GM11168 (cell line): ENCODE results near the gene ZNF750.

Experiments
- in situ Hi-C: fragments of 300-500 bp; cut with MboI; formaldehyde crosslinking; loops from one replicate; pipeline ENCODE4 v1.12.0; 2022; ENCODE audit warnings: low sequenced_read_pairs; ENCODE audit not compliant: unreplicated experiment

The ZNF750 gene

DNA sequence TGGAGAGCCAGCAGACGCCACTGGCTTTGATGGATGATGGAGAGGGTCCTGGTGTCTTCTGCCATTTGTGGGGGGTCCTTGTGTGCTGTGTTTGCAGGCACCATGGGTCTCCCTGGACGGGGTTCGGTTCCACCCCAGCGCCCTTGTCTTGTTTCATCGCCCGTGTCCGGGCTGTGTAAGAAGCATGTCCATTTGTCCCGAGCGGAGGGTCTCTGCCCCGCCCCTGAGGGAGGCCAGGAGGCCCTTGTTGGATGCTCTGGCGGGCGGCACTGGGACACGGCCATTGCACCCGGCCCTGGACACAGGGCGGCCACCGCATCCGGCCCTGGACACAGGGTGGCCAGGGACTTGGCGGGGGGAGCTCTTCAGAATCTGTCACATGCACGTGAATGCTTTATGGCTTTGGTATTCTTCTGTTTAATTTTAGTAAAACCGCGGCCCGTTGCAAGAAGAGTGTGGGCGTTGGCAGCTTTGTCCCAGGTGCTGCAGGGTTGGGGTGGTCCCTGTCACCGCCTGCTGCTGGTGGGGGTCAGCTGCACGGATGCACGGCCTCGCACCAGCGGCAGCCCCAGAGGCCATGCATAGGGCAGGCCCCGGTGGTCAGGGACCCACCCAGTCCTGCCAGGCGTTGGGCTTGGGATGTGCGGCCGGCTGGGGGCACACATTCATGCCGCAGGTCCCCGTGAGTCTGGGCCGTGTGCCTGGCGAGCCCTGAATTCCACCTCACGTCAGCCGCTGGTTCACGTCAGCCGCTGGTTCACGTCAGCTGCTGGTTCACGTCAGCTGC lies 21.0 kb upstream of the ZNF750 start:
- in situ Hi-C loops: no loop called here

DNA sequence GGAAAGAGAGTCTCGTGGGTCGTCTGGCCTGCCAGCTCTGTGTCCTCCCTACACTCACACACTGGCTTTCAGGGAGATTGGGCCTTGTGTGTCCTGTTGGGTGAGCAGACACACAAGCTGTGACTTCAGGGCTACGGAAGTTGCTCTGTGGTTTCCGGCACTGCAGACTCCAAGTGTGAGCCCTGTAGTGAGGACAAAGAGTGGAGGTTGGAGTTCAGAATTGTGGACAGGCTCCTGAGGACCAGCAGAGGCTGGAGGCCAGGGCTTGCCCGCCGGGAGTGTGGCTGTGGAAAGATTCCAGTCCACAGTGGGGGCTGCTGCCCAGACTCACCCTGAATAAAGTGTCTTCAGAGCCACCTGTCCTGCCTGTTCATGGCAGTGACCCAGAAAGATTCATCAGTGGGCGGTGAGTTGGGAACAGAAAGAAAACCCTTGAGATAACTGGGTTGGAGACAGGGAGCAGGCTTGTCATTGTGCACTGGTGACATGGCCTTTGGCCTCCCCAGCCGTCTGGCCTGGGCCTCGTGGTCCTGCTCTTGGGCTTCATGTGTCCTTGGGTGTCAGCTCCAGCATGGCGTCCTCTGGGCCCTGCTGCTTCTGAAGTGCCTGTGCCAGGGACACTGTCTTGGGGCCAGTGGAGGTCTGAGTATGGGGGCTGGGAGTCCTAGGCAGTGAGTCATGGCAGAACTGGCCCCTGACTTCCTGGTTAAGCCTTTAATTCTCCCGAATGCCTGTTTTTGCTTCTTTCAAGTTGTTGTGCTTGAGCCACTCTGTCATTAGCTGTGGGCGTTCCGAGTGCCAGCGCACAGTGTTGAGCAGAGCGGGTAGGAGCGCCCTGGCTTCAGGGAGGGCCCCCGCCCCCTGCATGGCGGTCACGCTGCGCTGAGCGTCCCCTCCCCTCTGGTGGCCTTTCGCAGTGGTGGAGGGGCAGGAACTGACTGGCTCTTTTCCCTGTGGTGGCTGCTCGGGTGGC lies 19.9 kb upstream of the ZNF750 start:
- in situ Hi-C loops: no loop called here

DNA sequence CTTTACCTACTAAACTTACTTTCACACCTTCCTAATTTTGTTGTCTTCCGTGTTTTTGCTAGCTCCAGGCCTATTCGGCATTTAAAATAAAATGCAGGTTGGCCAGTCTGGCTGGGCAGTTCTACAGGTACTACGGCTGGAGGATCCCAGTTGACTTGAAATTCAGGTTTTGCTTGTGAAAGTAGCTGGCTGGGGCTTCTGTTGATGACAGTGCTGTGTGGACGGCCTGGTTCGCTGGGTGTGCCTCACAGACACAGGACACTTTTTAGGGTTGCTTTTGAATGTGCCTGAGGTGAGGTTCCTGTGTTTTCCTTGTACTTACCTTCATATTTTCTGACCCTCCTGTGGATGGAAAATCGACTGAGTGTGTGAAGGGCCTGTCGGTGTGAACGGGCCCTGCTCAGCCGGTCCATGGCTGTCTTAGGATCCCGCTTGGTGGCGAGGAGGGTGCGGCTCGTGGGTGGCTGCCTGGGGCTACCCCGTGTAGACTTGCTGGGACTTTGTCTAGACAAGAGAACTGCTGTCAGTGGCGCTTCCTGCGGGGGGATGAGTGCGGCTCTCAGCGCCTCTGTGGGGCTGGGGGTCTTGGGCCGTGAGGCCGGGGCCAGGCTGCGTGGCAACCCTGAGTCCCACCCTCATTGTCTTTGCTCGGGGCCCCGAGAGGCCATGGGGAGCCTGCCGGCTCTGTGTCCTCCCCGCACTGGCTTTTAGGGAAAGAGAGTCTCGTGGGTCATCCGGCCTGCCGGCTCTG lies 18.7 kb upstream of the ZNF750 start:
- in situ Hi-C loops: no loop called here

DNA sequence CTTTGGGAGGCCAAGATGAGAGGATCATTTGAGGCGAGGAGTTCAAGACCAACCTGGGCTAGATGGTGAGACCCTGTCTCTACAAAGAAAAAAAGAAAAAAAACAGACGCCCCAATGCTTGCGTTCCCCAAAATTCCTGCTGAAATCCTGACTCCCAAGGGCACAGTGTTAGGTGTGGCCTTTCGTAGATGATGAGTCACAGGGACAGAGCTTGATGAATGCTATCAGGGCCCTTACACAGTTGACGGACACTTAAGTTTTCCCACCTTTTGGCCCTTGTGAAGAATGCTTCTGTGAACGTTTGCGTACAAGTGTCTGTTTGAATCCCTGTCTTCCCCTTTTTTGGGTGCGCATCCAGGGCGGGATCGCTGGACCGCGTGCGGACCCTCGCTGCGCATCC lies 16.5 kb upstream of the ZNF750 start:
- in situ Hi-C loops: no loop called here

GRCh38 chr17:82854226-82854625 lies 14.4 kb upstream of the ZNF750 start:
- in situ Hi-C loops: no loop called here

DNA sequence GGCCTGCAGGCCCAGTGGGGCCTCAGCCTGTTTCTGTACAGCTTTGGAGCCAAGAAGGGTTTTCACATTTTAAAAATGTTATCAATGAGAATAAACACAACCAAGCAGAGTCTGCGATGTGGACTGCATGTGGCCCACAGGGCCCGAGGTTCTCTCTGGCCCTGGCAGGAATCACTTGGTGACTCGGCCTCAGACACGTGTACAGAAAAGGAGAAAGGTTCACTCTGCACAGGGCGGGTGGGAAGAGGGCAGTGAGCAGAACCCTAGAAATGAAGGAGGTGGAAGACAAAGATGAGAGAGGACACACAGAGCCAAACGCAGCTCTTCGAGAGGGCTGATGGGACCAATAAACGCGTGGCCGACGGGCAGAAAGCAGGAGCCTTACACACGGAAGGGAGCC lies 11.6 kb upstream of the ZNF750 start:
- in situ Hi-C loops: no loop called here

GRCh38 chr17:82849076-82849945 lies 9.5 kb upstream of the ZNF750 start:
- in situ Hi-C loops: no loop called here

GRCh38 chr17:82848022-82848592 lies 8.3 kb upstream of the ZNF750 start:
- in situ Hi-C loops: no loop called here

DNA sequence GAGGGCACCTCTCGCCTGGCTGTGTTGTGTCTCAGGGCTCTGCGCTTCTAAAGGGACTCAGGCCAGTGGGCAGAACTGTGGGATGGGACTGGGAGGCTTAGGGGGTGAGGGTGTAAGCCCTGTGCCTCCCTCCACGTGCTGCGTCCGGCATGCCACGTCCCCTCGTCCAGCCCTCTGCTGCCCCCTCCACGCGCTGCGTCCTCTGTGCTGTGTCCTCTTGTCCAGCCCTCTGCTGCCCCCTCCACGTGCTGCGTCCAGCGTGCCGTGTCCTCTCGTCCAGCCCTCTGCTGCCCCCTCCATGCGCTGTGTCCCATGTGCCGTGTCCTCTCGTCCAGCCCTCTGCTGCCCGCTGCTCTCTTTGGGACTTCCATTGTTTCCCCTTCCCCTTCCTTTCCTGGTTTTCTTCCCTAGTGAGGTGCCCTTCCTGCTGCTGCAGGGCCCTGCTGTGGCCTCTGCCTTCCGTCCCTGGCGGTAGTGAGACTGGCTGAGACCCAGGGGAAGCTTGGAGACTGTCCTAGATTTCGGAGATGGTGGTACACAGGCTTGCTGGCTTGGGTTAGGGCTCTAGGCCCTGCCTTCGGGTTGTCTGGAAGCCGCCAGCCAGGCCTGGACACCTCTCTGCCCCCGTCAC lies 6.4 kb upstream of the ZNF750 start:
- in situ Hi-C loops: no loop called here

- in situ Hi-C loops: no loop called here
Observed at GRCh38 chr17:82845163-82845807, 5.5 kb upstream of the ZNF750 start.

GRCh38 chr17:82844796-82845162 lies 5.0 kb upstream of the ZNF750 start:
- in situ Hi-C loops: no loop called here

- in situ Hi-C loops: no loop called here
Observed at GRCh38 chr17:82843904-82844680, 4.3 kb upstream of the ZNF750 start.

- in situ Hi-C loops: no loop called here
Observed at GRCh38 chr17:82841921-82842596, 2.2 kb upstream of the ZNF750 start.

DNA sequence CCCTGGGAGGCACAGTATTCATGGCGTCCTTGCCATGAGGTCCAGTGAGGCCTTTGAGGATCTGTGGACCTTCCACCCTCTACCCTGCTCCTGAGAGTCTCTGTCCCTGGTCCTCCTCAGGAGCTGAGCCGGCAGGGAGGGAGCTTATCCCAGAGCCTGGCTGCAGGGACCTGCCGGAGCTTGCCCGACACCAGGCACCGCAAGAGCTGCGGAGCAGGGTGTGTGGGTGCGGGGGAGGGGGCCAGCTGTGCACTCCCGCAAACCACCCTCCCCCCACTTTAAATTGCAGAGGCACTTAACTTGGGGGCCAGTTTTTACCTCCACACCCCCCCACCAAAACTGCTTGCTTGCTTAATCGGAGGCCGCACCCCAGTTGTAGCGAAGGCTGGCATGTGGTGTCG lies 609 bp upstream of the ZNF750 start:
- in situ Hi-C loops: no loop called here

DNA sequence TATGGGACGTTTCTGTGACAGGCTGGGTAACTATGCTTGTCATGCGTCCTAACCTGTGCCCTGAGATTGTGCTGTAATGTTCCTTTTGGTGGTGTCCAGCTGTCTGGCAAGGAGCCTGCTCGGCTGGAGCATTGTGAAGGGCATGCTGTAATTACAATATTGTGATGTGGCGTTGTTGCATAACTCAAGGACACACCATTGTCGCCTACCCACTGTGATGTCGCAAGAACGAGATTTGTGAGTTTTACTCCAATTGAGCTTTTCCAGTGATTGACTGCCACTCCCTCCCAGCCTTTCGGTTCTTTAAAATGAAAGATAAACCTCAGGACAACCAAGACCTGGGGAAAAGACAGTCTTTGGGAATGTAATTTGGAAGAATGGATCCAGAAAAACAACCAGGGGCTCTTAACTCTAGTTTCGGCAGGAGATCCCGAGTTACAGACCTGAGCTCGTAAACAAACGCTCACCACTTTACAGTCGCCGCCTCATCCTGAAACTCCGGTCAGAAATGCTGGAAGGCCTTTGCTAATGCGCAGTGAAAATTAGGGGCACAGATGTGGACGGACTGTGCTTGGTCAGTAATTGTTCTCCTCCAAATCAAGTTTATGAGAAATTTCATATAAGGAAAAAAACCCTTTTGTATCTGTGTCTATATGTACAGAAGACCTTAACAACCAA lies 1.3 kb downstream of the ZNF750 start:
- in situ Hi-C loops: no loop called here

- in situ Hi-C loops: no loop called here
Observed at GRCh38 chr17:82837586-82838320, 2.1 kb downstream of the ZNF750 start.
